GM12878 (cell line): ENCODE data around the gene FAM89B. TPM values are rescaled to one million over a fixed set of nuclear protein-coding genes. Genes with fewer than 3 reads are reported as not detected.
A peak's percentile ranks its signal among the peaks of the same experiment; 100 is the strongest.

Experiments
- BCLAF1 ChIP-seq: fragments of 450-650 bp; IDR thresholded peaks from 2 replicates; pipeline ENCODE4 v1.6.1; 2017; ENCODE audit warnings: antibody characterized with exemption, mild to moderate bottlenecking, moderate library complexity
- CUX1 ChIP-seq: IDR thresholded peaks from 2 replicates; pipeline ENCODE4 v1.6.1; 2012; ENCODE audit warnings: improper control_type of control experiment, low read depth, low read length; ENCODE audit not compliant: insufficient replicate concordance
- EP300 ChIP-seq, 2 experiments: fragments of 150-350 bp in 1 of 2; IDR thresholded peaks; 2 replicates each; pipeline ENCODE4 v1.6.1; 2011 to 2012; ENCODE audit warnings: low read depth in 2 of 2, low read length in 2 of 2, borderline replicate concordance in 1 of 2, improper control_type of control experiment in 1 of 2, inconsistent platforms in 1 of 2; ENCODE audit not compliant: control insufficient read depth in 1 of 2
- FOXK2 ChIP-seq: fragments of 450-650 bp; IDR thresholded peaks from 2 replicates; pipeline ENCODE4 v1.6.1; 2017; ENCODE audit warnings: mild to moderate bottlenecking, moderate library complexity
- HDAC6 ChIP-seq: fragments of 200-600 bp; sonication (generic); IDR thresholded peaks from one replicate; pipeline ENCODE4 v1.8.0; 2017; ENCODE audit warnings: antibody characterized with exemption; ENCODE audit not compliant: unreplicated experiment
- KLF5 ChIP-seq: fragments of 450-650 bp; IDR thresholded peaks from 2 replicates; pipeline ENCODE4 v1.6.1; 2014; ENCODE audit warnings: mild to moderate bottlenecking; ENCODE audit not compliant: partially characterized antibody
- MTA2 ChIP-seq: fragments of 450-650 bp; IDR thresholded peaks from 2 replicates; pipeline ENCODE4 v1.6.1; 2016; ENCODE audit warnings: low read depth, mild to moderate bottlenecking, moderate library complexity
- NKRF ChIP-seq: fragments of 450-650 bp; conservative IDR thresholded peaks from 2 replicates; pipeline ENCODE4 v1.6.1; 2017; ENCODE audit warnings: mild to moderate bottlenecking, moderate library complexity
- SP1 ChIP-seq: IDR thresholded peaks from one replicate; pipeline ENCODE4 v1.6.1; 2011; ENCODE audit warnings: low read depth, low read length
- SUPT20H ChIP-seq: IDR thresholded peaks from 2 replicates; pipeline ENCODE4 v1.6.1; 2011; ENCODE audit warnings: low read depth, mild to moderate bottlenecking, low read length, moderate library complexity, borderline replicate concordance; ENCODE audit not compliant: control insufficient read depth
- ZNF217 ChIP-seq: fragments of 450-650 bp; IDR thresholded peaks from 2 replicates; pipeline ENCODE4 v1.6.1; 2017; ENCODE audit warnings: antibody characterized with exemption, mild to moderate bottlenecking
- ZZZ3 ChIP-seq: IDR thresholded peaks from 2 replicates; pipeline ENCODE4 v1.6.1; 2011; ENCODE audit warnings: low read depth; ENCODE audit not compliant: control insufficient read depth, insufficient read length
- polyA plus RNA-seq, 11 experiments: library from polyadenylated mRNA; depleted of rRNA in 4 of 11; unstranded in 6 of 11; stranded (reverse) in 5 of 11; fragments of >200 nt; fragmentation: Nextera tagmentation in 4 of 11; fragmentation: Illumina TruSeq in 1 of 11; extraction: Ambion mirVana in 4 of 11; extraction: Trizol in 1 of 11; gene quantifications; 1 replicate in 1 of 11; 2 replicates in 10 of 11; pipeline versions ENCODE4 v1.2.1 to v1.2.3, GENCODE V29; 2011 to 2016; ENCODE audit warnings: inconsistent platforms in 2 of 11, missing spikeins in 2 of 11, low read depth in 1 of 11
- total RNA-seq, 4 experiments: library from RNA; depleted of rRNA in 3 of 4; stranded (reverse); fragments of >200 nt in 3 of 4; fragmentation: Illumina TruSeq in 1 of 4; extraction: Trizol in 1 of 4; gene quantifications; 2 replicates each; pipeline versions ENCODE4 v1.2.1 to v1.2.3, GENCODE V29; 2013 to 2021
- TF ChIP-seq, protein P1 (sequence below): fragments of 450-650 bp; IDR thresholded peaks from 2 replicates; pipeline ENCODE4 v1.6.1; 2018; ENCODE audit warnings: mild to moderate bottlenecking, low read depth, moderate library complexity; ENCODE audit not compliant: partially characterized antibody
- TF ChIP-seq, protein P2 (sequence below): IDR thresholded peaks from 2 replicates; pipeline ENCODE4 v1.6.1; 2012; ENCODE audit warnings: low read depth, low read length, improper control_type of control experiment

FAM89B gene
- total and polyA plus RNA-seq, 10 of the 15 experiments (the other 5 are each of a cell fraction or from before 2014, with no cell fraction given): 0.34 to 36.7 (median 9.8) TPM

DNA sequence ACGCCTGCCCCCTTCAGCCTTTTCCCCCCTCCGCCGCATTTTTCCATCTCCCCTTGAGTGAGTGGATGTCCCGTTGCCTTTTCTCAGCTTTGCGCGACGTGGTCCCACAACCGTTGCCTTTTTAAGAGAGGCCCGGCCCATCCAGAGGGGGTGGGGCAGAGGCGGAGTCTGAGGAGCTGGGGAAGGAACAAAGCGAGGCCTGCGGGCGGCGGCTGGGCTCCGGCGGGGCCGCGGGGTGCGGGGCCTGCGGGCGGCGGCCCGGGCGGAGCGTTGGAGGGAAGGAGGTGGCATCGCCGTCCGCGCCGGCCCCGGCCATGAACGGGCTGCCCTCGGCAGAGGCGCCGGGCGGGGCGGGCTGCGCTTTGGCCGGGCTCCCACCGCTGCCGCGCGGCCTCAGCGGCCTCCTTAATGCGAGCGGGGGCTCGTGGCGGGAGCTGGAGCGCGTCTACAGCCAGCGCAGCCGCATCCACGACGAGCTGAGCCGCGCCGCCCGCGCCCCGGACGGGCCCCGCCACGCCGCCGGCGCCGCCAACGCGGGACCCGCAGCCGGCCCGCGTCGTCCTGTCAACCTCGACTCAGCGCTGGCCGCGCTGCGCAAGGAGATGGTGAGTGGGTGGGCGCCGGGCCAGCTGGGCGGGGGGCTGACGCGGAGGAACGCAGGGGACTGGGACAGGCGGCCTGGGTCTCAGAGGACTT, at the start of gene FAM89B (continued):
- no peak for TF ChIP-seq CUX1
- TF ChIP-seq NKRF: peak; percentile 77
- no peak for TF ChIP-seq HDAC6
- TF ChIP-seq KLF5: no peak
- TF ChIP-seq MTA2: no peak
- TF ChIP-seq BCLAF1: 0 out of 2 replicates have a peak, but pooled peaks have one; percentile 13
- TF ChIP-seq EP300 (IDR thresholded peaks at IDR 0.05; ENCODE audit: borderline replicate concordance in 1 of 2, control insufficient read depth in 1 of 2, low read depth in 2 of 2, low read length in 2 of 2): no peak
- TF ChIP-seq, protein P1, sequence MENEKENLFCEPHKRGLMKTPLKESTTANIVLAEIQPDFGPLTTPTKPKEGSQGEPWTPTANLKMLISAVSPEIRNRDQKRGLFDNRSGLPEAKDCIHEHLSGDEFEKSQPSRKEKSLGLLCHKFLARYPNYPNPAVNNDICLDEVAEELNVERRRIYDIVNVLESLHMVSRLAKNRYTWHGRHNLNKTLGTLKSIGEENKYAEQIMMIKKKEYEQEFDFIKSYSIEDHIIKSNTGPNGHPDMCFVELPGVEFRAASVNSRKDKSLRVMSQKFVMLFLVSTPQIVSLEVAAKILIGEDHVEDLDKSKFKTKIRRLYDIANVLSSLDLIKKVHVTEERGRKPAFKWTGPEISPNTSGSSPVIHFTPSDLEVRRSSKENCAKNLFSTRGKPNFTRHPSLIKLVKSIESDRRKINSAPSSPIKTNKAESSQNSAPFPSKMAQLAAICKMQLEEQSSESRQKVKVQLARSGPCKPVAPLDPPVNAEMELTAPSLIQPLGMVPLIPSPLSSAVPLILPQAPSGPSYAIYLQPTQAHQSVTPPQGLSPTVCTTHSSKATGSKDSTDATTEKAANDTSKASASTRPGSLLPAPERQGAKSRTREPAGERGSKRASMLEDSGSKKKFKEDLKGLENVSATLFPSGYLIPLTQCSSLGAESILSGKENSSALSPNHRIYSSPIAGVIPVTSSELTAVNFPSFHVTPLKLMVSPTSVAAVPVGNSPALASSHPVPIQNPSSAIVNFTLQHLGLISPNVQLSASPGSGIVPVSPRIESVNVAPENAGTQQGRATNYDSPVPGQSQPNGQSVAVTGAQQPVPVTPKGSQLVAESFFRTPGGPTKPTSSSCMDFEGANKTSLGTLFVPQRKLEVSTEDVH: no peak
- no peak for TF ChIP-seq ZZZ3
- no peak for TF ChIP-seq FOXK2
- peak; percentile 60 for TF ChIP-seq SP1
- no peak for TF ChIP-seq ZNF217
- TF ChIP-seq, protein P2, sequence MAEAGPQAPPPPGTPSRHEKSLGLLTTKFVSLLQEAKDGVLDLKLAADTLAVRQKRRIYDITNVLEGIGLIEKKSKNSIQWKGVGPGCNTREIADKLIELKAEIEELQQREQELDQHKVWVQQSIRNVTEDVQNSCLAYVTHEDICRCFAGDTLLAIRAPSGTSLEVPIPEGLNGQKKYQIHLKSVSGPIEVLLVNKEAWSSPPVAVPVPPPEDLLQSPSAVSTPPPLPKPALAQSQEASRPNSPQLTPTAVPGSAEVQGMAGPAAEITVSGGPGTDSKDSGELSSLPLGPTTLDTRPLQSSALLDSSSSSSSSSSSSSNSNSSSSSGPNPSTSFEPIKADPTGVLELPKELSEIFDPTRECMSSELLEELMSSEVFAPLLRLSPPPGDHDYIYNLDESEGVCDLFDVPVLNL: no peak
- no peak for TF ChIP-seq SUPT20H
